Gastrocnemius medialis (tissue), 4 donors: ENCODE results near the gene NODAL. TPM values are rescaled to one million over a fixed set of nuclear protein-coding genes. Genes with fewer than 3 reads are reported as not detected.

Experiments used
- ATAC-seq, 2 donors: fragments of 150-250 bp; one replicate each; pipeline ENCODE4 v1.9.1; 2016
- DNase-seq, 2 donors: peaks; one replicate each; pipeline ENCODE4 v3.0.0-alpha.2; 2019
- H3K27ac ChIP-seq, 4 donors: fragments of 200-600 bp; sonication (generic); 1 replicate in 1 of 4; 2 replicates in 3 of 4; pipeline ENCODE4 v1.5.1; 2016 to 2018; ENCODE audit warnings: mild to moderate bottlenecking in 2 of 4, moderate library complexity in 1 of 4
- H3K27me3 ChIP-seq, 3 donors: fragments of 200-600 bp; sonication (generic) in 2 of 3; 1 replicate in 1 of 3; 2 replicates in 2 of 3; pipeline versions ENCODE4 v1.5.1 to v1.6.0; 2016 to 2019; ENCODE audit warnings: mild to moderate bottlenecking in 1 of 3, moderate library complexity in 1 of 3
- H3K36me3 ChIP-seq, 2 donors: fragments of 200-600 bp; sonication (generic) in 1 of 2; one replicate each; pipeline ENCODE4 v1.5.1; 2017 to 2018
- H3K4me1 ChIP-seq, 2 donors: fragments of 200-600 bp; sonication (generic) in 1 of 2; one replicate each; pipeline ENCODE4 v1.5.1; 2016 to 2017; ENCODE audit warnings: mild to moderate bottlenecking in 2 of 2
- H3K4me3 ChIP-seq, 4 donors: fragments of 200-600 bp; sonication (generic) in 3 of 4; 1 replicate in 1 of 4; 2 replicates in 3 of 4; pipeline ENCODE4 v1.5.1; 2016 to 2019; ENCODE audit warnings: mild to moderate bottlenecking in 2 of 4
- H3K9me3 ChIP-seq, 3 donors: fragments of 200-600 bp; sonication (generic) in 2 of 3; 1 replicate in 1 of 3; 2 replicates in 2 of 3; pipeline ENCODE4 v1.5.1; 2016 to 2019
- POLR2A ChIP-seq, 2 donors: fragments of 450-650 bp; IDR thresholded peaks; one replicate each; pipeline ENCODE4 v1.6.1; 2017; ENCODE audit warnings: antibody characterized with exemption in 2 of 2, mild to moderate bottlenecking in 2 of 2, moderate library complexity in 2 of 2
- in situ Hi-C, 4 donors: fragments of 200-750 bp; cut with MboI; loops; one replicate each; pipeline versions ENCODE4 v1.15.0 to v1.8.0; 2017; ENCODE audit warnings: low sequenced_read_pairs in 4 of 4
- intact Hi-C: fragments of 100-400 bp; cut with DNase I; formaldehyde crosslinking; loops from one replicate; pipeline ENCODE4 v1.15.1; 2023; ENCODE audit warnings: low total_unique reads
- total RNA-seq, 4 donors: library from RNA; depleted of rRNA; stranded (reverse); fragments of >200 nt; gene quantifications; one replicate each; pipeline versions ENCODE4 v1.1.0 to v1.2.3, GENCODE V29; 2016
- TF ChIP-seq, protein P1 (sequence below), 5 experiments: fragments of 450-650 bp in 3 of 5; fragments of 200-600 bp in 2 of 5; sonication (generic) in 2 of 5; IDR thresholded peaks in 4 of 5; conservative IDR thresholded peaks in 1 of 5; 1 replicate in 4 of 5; 2 replicates in 1 of 5; pipeline ENCODE4 v1.5.1; 2016 to 2019; ENCODE audit warnings: antibody characterized with exemption in 5 of 5, mild to moderate bottlenecking in 3 of 5, moderate library complexity in 3 of 5

The NODAL gene
- total RNA-seq, 4 donors from 2014 or later = not detected

DNA sequence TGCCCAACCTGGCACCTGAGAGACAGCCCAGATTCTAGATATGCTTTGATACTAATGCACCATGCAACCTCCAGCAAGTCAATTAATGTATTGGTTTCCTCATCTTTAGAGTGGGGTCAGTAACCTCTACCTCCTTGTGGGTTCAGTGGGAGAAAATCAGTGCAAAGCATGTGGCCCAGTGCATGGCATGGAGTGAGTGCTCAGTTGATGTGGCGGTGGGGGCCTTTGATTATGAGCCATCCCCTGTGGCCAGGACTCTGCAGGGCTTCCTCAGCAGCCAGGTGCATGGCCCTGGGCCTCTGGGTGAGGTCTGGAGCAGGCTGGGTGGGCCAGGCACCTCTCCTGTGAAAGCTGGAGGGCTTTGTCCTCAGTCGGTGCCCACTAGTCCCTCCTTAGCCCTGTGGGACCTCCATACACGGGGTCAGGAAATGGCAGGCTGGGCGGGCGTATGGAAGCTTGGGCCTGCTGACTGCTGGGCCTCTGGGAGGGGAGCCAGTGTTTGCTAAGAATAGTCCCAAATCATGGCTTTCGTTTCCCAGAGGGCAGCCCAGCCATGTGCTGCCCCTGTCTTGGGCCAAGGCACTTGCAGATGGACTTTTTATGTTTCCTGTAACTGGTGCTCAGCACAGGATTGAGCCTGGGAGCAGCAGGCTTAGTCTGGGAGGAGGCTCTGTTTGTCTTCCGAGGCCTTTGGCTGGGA lies 40.5 kb upstream of the NODAL start:
- TF ChIP-seq POLR2A (IDR thresholded peaks at IDR 0.05) = no peak
- TF ChIP-seq, protein P1, sequence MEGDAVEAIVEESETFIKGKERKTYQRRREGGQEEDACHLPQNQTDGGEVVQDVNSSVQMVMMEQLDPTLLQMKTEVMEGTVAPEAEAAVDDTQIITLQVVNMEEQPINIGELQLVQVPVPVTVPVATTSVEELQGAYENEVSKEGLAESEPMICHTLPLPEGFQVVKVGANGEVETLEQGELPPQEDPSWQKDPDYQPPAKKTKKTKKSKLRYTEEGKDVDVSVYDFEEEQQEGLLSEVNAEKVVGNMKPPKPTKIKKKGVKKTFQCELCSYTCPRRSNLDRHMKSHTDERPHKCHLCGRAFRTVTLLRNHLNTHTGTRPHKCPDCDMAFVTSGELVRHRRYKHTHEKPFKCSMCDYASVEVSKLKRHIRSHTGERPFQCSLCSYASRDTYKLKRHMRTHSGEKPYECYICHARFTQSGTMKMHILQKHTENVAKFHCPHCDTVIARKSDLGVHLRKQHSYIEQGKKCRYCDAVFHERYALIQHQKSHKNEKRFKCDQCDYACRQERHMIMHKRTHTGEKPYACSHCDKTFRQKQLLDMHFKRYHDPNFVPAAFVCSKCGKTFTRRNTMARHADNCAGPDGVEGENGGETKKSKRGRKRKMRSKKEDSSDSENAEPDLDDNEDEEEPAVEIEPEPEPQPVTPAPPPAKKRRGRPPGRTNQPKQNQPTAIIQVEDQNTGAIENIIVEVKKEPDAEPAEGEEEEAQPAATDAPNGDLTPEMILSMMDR (IDR thresholded peaks at IDR 0.05 in 4 of 5, conservative IDR thresholded peaks at IDR 0.05 in 1 of 5) = peak in 1 of 5 experiments; percentile 22
- Histone ChIP-seq H3K27ac (peak overlapping the region; percentile 63 to 78 (median 74)), H3K9me3 (no peaks in the 10 kb centered on the region), H3K27me3 (no peaks in the 10 kb centered on the region), H3K4me1 (peaks cover 52 to 61% of the 10 kb centered on the region in 2 donors), H3K4me3 (no peak overlapping the region), H3K36me3 (no peaks in the 10 kb centered on the region)
- peak; percentile 68 to 81 for ATAC-seq
- DNase-seq = peak; percentile 62 to 79
- intact Hi-C loops (loop anchor here (2.0 to 5.0 kb wide), 2 partner anchors 27 to 80 kb away; partner anchors contain the start of gene EIF4EBP2), in situ Hi-C loops (no loop called here)

DNA sequence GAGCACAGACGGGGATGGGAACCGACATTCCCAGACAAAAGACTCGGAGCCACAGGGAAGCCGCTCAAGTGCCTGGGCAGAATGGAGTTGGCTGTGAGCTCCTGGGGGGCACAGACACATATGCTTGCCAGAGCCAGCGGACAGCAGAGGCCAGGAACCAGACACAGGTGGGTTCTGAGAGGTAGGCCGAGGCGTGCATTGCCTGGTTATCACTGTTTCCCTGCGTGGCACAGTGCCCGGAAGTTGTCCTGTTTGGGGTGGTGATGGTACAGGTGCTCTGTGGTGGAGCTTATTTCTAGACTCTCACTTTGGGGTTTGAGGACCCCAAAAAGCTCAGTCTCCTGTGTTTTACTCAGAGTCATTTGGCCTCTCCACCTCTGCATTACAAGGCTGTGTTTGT lies 39.6 kb upstream of the NODAL start:
- in situ Hi-C loops = no loop called here
- Histone ChIP-seq H3K27me3 (no peaks in the 10 kb centered on the region), H3K4me3 (no peak overlapping the region), H3K27ac (peak overlapping the region; percentile 10 to 78 (median 68)), H3K9me3 (no peaks in the 10 kb centered on the region), H3K4me1 (peaks cover 54 to 61% of the 10 kb centered on the region in 2 donors), H3K36me3 (no peaks in the 10 kb centered on the region)
- TF ChIP-seq, protein P1 (IDR thresholded peaks at IDR 0.05 in 4 of 5, conservative IDR thresholded peaks at IDR 0.05 in 1 of 5) = no peak
- TF ChIP-seq POLR2A (IDR thresholded peaks at IDR 0.05) = no peak
- ATAC-seq = no peak
- intact Hi-C loops = loop anchor here (5.0 kb wide), 1 partner anchor 79 kb away; the partner anchor contains the start of gene EIF4EBP2
- DNase-seq = no peak

DNA sequence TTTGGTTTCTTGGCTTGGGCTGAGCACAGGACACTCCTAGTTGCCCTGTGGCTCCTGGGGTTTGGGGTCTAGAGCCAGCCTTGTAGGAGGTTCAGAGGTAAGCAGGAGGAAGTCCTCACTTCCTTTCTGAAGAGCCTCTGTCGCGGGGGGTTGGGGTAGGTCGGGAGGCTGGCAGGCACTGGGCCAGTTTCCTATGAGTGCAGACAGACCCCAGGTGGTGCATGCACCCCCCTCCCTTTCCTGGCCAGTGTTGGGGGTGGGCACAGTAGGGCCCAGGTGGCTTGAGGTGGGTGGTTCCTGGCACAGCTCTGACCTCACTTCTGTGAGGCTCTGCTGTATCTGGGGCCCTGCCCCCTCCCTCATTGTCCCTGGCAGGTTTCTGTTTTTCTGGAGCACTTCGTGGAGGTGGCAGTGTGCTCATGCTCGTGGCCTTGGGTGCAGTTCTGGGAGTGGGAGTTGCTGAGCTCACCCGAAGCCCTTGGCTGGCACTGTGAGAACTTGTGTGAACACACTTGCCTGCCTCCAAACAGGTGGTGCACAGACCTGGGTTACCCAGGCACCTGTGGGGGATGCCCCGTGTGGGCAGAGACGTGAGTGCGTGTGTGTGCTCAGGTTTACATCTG lies 38.9 kb upstream of the NODAL start:
- Histone ChIP-seq H3K4me3 (peak overlapping the region in 2 of 4 donors; percentile 56 to 75), H3K36me3 (no peaks in the 10 kb centered on the region), H3K27ac (peak overlapping the region; percentile 65 to 78 (median 70)), H3K9me3 (no peaks in the 10 kb centered on the region), H3K4me1 (peaks cover 59 to 62% of the 10 kb centered on the region in 2 donors), H3K27me3 (no peaks in the 10 kb centered on the region)
- ATAC-seq = no peak
- no peak for DNase-seq
- in situ Hi-C loops = no loop called here
- intact Hi-C loops = loop anchor here (5.0 kb wide), 1 partner anchor 78 kb away; the partner anchor contains the start of gene EIF4EBP2
- TF ChIP-seq POLR2A (IDR thresholded peaks at IDR 0.05) = no peak
- TF ChIP-seq, protein P1 (IDR thresholded peaks at IDR 0.05 in 4 of 5, conservative IDR thresholded peaks at IDR 0.05 in 1 of 5) = no peak

DNA sequence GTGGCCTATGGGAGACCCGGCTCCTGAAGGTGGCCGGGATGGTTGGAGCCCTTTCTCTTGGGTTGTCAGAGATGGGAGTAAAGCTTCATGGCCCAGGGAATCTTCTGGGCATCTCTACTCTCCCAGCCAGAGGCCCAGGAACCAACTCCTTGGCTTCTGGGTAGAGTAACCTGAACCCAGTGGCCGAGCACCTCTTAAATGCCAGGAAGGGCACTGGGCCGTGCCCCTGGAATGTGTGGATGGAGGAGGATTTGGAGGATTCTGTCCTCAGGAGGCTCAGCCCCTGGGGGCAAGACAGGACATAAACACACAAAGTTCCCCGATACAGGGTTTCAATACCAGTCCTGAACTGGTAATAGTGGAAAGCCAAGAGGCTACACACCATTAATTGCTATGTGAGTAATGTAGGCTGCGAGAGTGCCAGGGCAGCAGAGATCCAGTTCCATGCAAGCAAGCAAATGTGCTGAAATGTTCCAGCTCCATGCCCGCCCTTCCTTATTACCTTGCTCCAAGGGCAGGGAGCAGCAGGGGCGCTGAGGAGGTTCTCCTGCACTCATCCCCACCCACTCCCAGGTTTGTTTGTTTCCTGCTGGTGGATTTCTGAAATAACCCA lies 38.3 kb upstream of the NODAL start:
- H3K9me3 ChIP-seq = no peaks in the 10 kb centered on the region
- TF ChIP-seq POLR2A (IDR thresholded peaks at IDR 0.05) = no peak
- TF ChIP-seq, protein P1 (IDR thresholded peaks at IDR 0.05 in 4 of 5, conservative IDR thresholded peaks at IDR 0.05 in 1 of 5) = no peak
- H3K4me1 ChIP-seq = peaks cover 64 to 68% of the 10 kb centered on the region in 2 donors
- intact Hi-C loops = loop anchor here (5.0 kb wide), 1 partner anchor 77 kb away; the partner anchor contains the start of gene EIF4EBP2
- in situ Hi-C loops = no loop called here
- peak overlapping the region; percentile 56 to 75 (median 62) for H3K4me3 ChIP-seq
- ATAC-seq (peak; percentile 74 to 76), DNase-seq (peak; percentile 42 to 80)
- H3K36me3 ChIP-seq = no peaks in the 10 kb centered on the region
- H3K27me3 ChIP-seq = no peaks in the 10 kb centered on the region
- peak overlapping the region; percentile 65 to 78 (median 70) for H3K27ac ChIP-seq
